Stimulated activated CD4-positive, alpha-beta T cell treated with anti-CD3 and anti-CD28 coated beads, Interleukin-2, amount 100 ng/mL, for 48 hours (primary cell): ENCODE results near the gene ATP8B1.
A peak's percentile ranks its signal among the peaks of the same experiment; 100 is the strongest.
"Not testable (repeated sequence)": the region's sequence is repeated elsewhere in the genome, so short reads cannot be mapped to it uniquely, and the experiment has no call there.

Experiments used
- DNase-seq, 2 donors: peaks; one replicate each; pipeline ENCODE4 v3.0.0-alpha.2; 2020

ATP8B1 gene

GRCh38 chr18:57651914-57652313, 151.2 kb downstream of the ATP8B1 start:
- DNase-seq: no peak

GRCh38 chr18:57649556-57650500, 153.3 kb downstream of the ATP8B1 start:
- DNase-seq: no peak

- no peak for DNase-seq
These were observed 154.7 kb downstream of the ATP8B1 start for GRCh38 chr18:57648414-57648813.

GRCh38 chr18:57644540-57644939, 158.6 kb downstream of the ATP8B1 start:
- no peak for DNase-seq

- DNase-seq: not testable (repeated sequence)
These were observed 159.4 kb downstream of the ATP8B1 start for GRCh38 chr18:57643726-57644125.

GRCh38 chr18:57642462-57642861, 160.7 kb downstream of the ATP8B1 start:
- not testable (repeated sequence) for DNase-seq

GRCh38 chr18:57640749-57641148, 162.4 kb downstream of the ATP8B1 start:
- DNase-seq: no peak

GRCh38 chr18:57640236-57640635, 162.9 kb downstream of the ATP8B1 start:
- no peak for DNase-seq

- no peak for DNase-seq
These were observed 167.9 kb downstream of the ATP8B1 start for GRCh38 chr18:57635003-57635822.

- DNase-seq: no peak
These were observed 171.4 kb downstream of the ATP8B1 start for GRCh38 chr18:57631697-57632096.

- peak in 1 of 2 donors; percentile 9 for DNase-seq
These were observed 172.1 kb downstream of the ATP8B1 start for GRCh38 chr18:57630754-57631595.

GRCh38 chr18:57630002-57630753, 172.9 kb downstream of the ATP8B1 start:
- peak; percentile 92 for DNase-seq

GRCh38 chr18:57629422-57629821, 173.7 kb downstream of the ATP8B1 start:
- no peak for DNase-seq

- DNase-seq: no peak
These were observed 175.6 kb downstream of the ATP8B1 start for GRCh38 chr18:57627488-57627887.

- DNase-seq: no peak
These were observed 178.1 kb downstream of the ATP8B1 start for GRCh38 chr18:57624988-57625387.

GRCh38 chr18:57621246-57621604, 181.9 kb downstream of the ATP8B1 start:
- no peak for DNase-seq

- DNase-seq: no peak
These were observed 183.2 kb downstream of the ATP8B1 start for GRCh38 chr18:57619876-57620275.

GRCh38 chr18:57618910-57619309, 184.2 kb downstream of the ATP8B1 start:
- no peak for DNase-seq

GRCh38 chr18:57603871-57604270, 199.2 kb downstream of the ATP8B1 start:
- DNase-seq: no peak
